PC-3 (cell line): Measurements from ENCODE around the gene HEATR5B. TPM values are rescaled to one million over a fixed set of nuclear protein-coding genes. Genes with fewer than 3 reads are reported as not detected.

ENCODE experiments used
- ATAC-seq: fragments of 200-7000 bp; cut with Tn5 transposase; 2 replicates; pipeline ENCODE4 v1.9.1; 2020; ENCODE audit warnings: mild to moderate bottlenecking, moderate library complexity
- BruUV-seq: library from RNA; stranded (reverse); fragments of 400-500 nt; replicated peaks from 2 replicates; lab custom pipeline; 2021; lab: Mats Ljungman, UMichigan
- CTCF ChIA-PET: fragments of 300-600 bp; sonication (Branson Sonifier 250); formaldehyde crosslinking; loops from one replicate; lab custom pipeline; 2022; ENCODE audit warnings: antibody characterized with exemption; lab: Charles Lee
- POLR2A ChIA-PET: fragments of 300-600 bp; sonication (Branson Sonifier 250); formaldehyde crosslinking; loops from one replicate; lab custom pipeline; 2022; ENCODE audit warnings: antibody characterized with exemption; ENCODE audit not compliant: unreplicated experiment; lab: Charles Lee
- DNase-seq: peaks from one replicate; pipeline ENCODE4 v3.0.0-alpha.2; 2015
- H2AFZ ChIP-seq: fragments of 300-600 bp; sonication (generic); 2 replicates; pipeline ENCODE4 v1.6.0; 2016; ENCODE audit warnings: antibody characterized with exemption, low read length
- H3F3A ChIP-seq: fragments of 300-600 bp; sonication (generic); one replicate; pipeline ENCODE4 v1.6.0; 2017; ENCODE audit warnings: antibody characterized with exemption, low read length, control low read depth, mild to moderate bottlenecking; ENCODE audit not compliant: unreplicated experiment
- H3K27ac ChIP-seq: fragments of 300-600 bp; sonication (generic); 2 replicates; pipeline ENCODE4 v1.5.1; 2016; ENCODE audit warnings: mild to moderate bottlenecking, low read length
- H3K27me3 ChIP-seq: fragments of 300-600 bp; sonication (generic); 2 replicates; pipeline ENCODE4 v1.6.1; 2016; ENCODE audit warnings: low read length, mixed read lengths
- H3K36me3 ChIP-seq: fragments of 300-600 bp; sonication (generic); 2 replicates; pipeline ENCODE4 v1.6.1; 2016; ENCODE audit warnings: low read depth, mixed run types, low read length, mixed read lengths
- H3K4me1 ChIP-seq: fragments of 300-600 bp; sonication (generic); 2 replicates; pipeline ENCODE4 v1.5.1; 2016; ENCODE audit warnings: low read length; ENCODE audit not compliant: insufficient read depth
- H3K4me2 ChIP-seq: fragments of 300-600 bp; sonication (generic); 2 replicates; pipeline ENCODE4 v1.6.0; 2016; ENCODE audit warnings: low read length
- H3K4me3 ChIP-seq: fragments of 300-600 bp; sonication (generic); 2 replicates; pipeline ENCODE4 v1.5.1; 2016; ENCODE audit warnings: mild to moderate bottlenecking, low read length, mixed read lengths
- H3K79me2 ChIP-seq: fragments of 300-600 bp; sonication (generic); 2 replicates; pipeline ENCODE4 v1.6.1; 2017; ENCODE audit warnings: low read length, mixed read lengths
- H3K9ac ChIP-seq: fragments of 300-600 bp; sonication (generic); 2 replicates; pipeline ENCODE4 v1.6.0; 2016; ENCODE audit warnings: mild to moderate bottlenecking, low read length
- H3K9me2 ChIP-seq: fragments of 300-600 bp; sonication (generic); replicated peaks from 2 replicates; pipeline ENCODE4 v1.6.1; 2016; ENCODE audit warnings: mixed run types, low read length, mixed read lengths
- H3K9me3 ChIP-seq: fragments of 300-600 bp; sonication (generic); 2 replicates; pipeline ENCODE4 v1.6.1; 2016; ENCODE audit warnings: low read length, mixed read lengths
- H4K20me1 ChIP-seq: fragments of 300-600 bp; sonication (generic); 2 replicates; pipeline ENCODE4 v1.6.1; 2016; ENCODE audit warnings: low read length, mixed read lengths
- CTCF ChIP-seq: fragments of 300-600 bp; sonication (generic); conservative IDR thresholded peaks from 2 replicates; pipeline ENCODE4 v1.5.1; 2017; ENCODE audit warnings: antibody characterized with exemption, low read depth, mild to moderate bottlenecking, low read length
- EZH2 ChIP-seq: fragments of 300-600 bp; sonication (generic); IDR thresholded peaks from one replicate; pipeline ENCODE4 v1.6.1; 2017; ENCODE audit warnings: antibody characterized with exemption, mild to moderate bottlenecking, low read length; ENCODE audit not compliant: unreplicated experiment
- EZH2phosphoT487 ChIP-seq: fragments of 300-600 bp; sonication (generic); IDR thresholded peaks from 2 replicates; pipeline ENCODE4 v1.6.1; 2018; ENCODE audit warnings: mild to moderate bottlenecking, antibody characterized with exemption, low read length, borderline replicate concordance
- intact Hi-C: fragments of 100-400 bp; cut with micrococcal nuclease; formaldehyde crosslinking; loops from 2 replicates; pipeline ENCODE4 v1.9.0; 2023
- total RNA-seq: library from RNA; depleted of rRNA; stranded (reverse); fragments of >200 nt; gene quantifications from 2 replicates; pipeline ENCODE4 v1.2.3, GENCODE V29; 2014

The HEATR5B gene
- total RNA-seq, 1 experiment from 2014 or later, result 13.0 TPM

GRCh38 chr2:36963106-36963505 is 121.1 kb downstream of the HEATR5B start:
- Histone ChIP-seq H3K4me1 (peaks cover 34% of the 10 kb centered on the region), H3K4me2 (peak overlapping the region; percentile 30; the same call in 1 of the 2 replicates), H3K79me2 (peaks cover 75% of the 10 kb centered on the region), H3K27ac (no peak overlapping the region), H3K36me3 (no peaks in the 10 kb centered on the region), H3K27me3 (no peaks in the 10 kb centered on the region), H3K9me2 (no peaks in the 10 kb centered on the region), H4K20me1 (no peaks in the 10 kb centered on the region; the same call in 1 of the 2 replicates), H3K9me3 (no peaks in the 10 kb centered on the region), H3K4me3 (no peak overlapping the region), H2AFZ (no peak overlapping the region), H3F3A (no peaks in the 10 kb centered on the region), H3K9ac (no peak overlapping the region)
- ATAC-seq (no peak), DNase-seq (peak; percentile 65)
- ChIA-PET POLR2A (no interaction called here), CTCF (no interaction called here)
- intact Hi-C loops, result no loop called here
- BruUV-seq, result no TSS peak
- no peak for TF ChIP-seq CTCF
- TF ChIP-seq EZH2, result no peak
- no peak for TF ChIP-seq EZH2phosphoT487

- H3K27me3 ChIP-seq, result no peaks in the 10 kb centered on the region
- ChIA-PET POLR2A (no interaction called here), CTCF (no interaction called here)
- no peaks in the 10 kb centered on the region for H3K36me3 ChIP-seq
- no peak overlapping the region for H2AFZ ChIP-seq
- intact Hi-C loops, result no loop called here
- no peaks in the 10 kb centered on the region for H3K9me2 ChIP-seq
- no peaks in the 10 kb centered on the region; the same call in 1 of the 2 replicates for H4K20me1 ChIP-seq
- no peaks in the 10 kb centered on the region for H3K9me3 ChIP-seq
- no peak for TF ChIP-seq CTCF
- TF ChIP-seq EZH2, result no peak
- TF ChIP-seq EZH2phosphoT487, result no peak
- ATAC-seq (no peak), DNase-seq (no peak)
- no peak overlapping the region for H3K4me3 ChIP-seq
- peaks cover 90% of the 10 kb centered on the region for H3K79me2 ChIP-seq
- H3K4me2 ChIP-seq, result no peak overlapping the region
- H3K27ac ChIP-seq, result no peak overlapping the region
- H3F3A ChIP-seq, result no peaks in the 10 kb centered on the region
- H3K9ac ChIP-seq, result no peak overlapping the region
- no TSS peak for BruUV-seq
- H3K4me1 ChIP-seq, result peaks cover 27% of the 10 kb centered on the region
Observed at GRCh38 chr2:36960773-36961172, 123.4 kb downstream of the HEATR5B start.

- no peak overlapping the region for H2AFZ ChIP-seq
- POLR2A ChIA-PET, result no interaction called here
- H3K79me2 ChIP-seq, result peaks cover 90% of the 10 kb centered on the region
- TF ChIP-seq EZH2phosphoT487, result no peak
- TF ChIP-seq CTCF, result no peak
- TF ChIP-seq EZH2, result no peak
- intact Hi-C loops, result no loop called here
- CTCF ChIA-PET, result no interaction called here
- peaks cover 24% of the 10 kb centered on the region for H3K4me1 ChIP-seq
- no peaks in the 10 kb centered on the region for H3K36me3 ChIP-seq
- H3K9me3 ChIP-seq, result no peaks in the 10 kb centered on the region
- no peak overlapping the region for H3K4me2 ChIP-seq
- H4K20me1 ChIP-seq, result no peaks in the 10 kb centered on the region; the same call in 1 of the 2 replicates
- no peaks in the 10 kb centered on the region for H3K9me2 ChIP-seq
- H3K27me3 ChIP-seq, result no peaks in the 10 kb centered on the region
- DNase-seq (no peak), ATAC-seq (peak; percentile 77)
- no peaks in the 10 kb centered on the region for H3F3A ChIP-seq
- BruUV-seq, result no TSS peak
- H3K9ac ChIP-seq, result no peak overlapping the region
- no peak overlapping the region for H3K4me3 ChIP-seq
- no peak overlapping the region for H3K27ac ChIP-seq
Observed at GRCh38 chr2:36960005-36960675, 124.0 kb downstream of the HEATR5B start.
